HS-5 (cell line): Measurements from ENCODE around the gene HNRNPM.
"Not testable (repeated sequence)": the region's sequence is repeated elsewhere in the genome, so short reads cannot be mapped to it uniquely, and the experiment has no call there.

Experiments used
- DNase-seq: peaks from one replicate; pipeline ENCODE4 v3.0.0-alpha.2; 2012; ENCODE audit warnings: low read depth

Gene HNRNPM

DNA sequence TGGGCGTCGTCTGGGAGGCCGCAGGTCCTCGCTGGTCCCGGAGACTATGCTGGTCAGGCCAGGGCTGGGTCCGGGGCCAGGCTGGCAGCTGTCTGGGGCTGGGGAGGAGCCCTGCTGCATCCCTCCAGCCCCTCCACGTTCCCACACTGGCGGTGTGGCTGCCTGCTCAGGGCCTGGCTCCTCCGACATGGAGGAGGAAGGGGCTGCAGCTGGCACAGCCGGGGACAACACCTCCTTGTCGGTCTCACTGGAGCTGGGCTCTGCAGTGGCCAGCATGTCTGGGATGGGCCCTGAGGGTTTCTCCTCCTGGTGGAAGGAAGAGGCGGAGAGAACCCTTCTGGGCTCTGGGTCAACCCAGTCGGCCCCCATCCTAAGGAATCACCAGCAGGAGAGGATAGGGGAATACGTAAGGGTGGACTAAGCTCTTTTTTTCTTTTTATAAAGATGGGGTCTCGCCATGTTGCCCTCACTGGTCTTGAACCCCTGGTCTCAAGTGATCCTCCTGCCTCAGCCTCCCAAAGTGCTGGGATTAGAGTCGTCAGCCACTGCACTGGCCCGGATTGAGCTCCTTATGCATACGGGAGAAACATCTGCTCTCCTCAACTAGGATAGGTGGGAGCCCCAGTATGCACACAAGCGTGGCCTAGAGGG, 68.4 kb downstream of the HNRNPM start:
- no peak for DNase-seq

DNA sequence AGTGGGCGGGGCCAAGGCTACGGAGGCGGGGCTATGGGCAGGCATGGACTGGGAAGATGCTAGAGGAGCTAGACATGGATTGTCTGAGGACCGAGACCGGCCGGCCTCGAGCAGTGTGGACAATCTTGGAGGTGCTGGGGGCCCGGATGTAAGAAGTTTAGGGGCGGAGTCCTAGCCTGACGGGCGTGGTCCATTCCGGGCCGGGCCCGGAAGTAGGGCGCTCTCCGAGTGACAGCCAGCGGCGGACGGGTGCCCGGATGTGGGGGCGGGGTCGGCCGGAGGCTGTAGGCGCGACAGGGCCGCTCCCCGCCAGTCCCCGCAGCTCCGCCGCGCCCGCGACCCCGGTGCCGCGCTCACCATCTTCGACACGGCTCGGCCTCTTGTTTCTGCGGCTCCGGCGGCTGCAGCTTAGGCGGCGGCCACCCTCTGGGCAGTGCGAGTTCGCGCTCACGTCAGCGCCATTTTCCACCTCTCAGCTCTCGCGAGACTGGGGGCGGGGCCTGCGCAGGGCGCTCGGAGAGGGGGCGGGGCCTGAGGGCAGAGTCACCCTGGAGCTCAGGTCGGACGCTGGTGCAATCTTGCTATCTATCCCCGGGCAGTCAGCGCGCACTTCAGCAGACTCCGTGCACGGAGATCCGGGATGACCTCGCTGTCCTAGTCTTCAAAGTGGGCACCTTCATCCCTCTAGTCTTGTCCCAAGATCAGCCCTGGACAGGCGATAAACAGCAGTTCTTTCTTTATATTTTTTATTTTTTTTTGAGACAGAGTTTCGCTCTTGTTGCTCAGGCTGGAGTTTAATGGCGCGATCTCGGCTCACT, 69.1 kb downstream of the HNRNPM start, which contains the start of gene ZNF414:
Gene ZNF414 (minus strand): TSS at position 481 of the 818 bp plus-strand sequence. CDS start 121 bp downstream, at position 360.
- peak; percentile 91 for DNase-seq

DNA sequence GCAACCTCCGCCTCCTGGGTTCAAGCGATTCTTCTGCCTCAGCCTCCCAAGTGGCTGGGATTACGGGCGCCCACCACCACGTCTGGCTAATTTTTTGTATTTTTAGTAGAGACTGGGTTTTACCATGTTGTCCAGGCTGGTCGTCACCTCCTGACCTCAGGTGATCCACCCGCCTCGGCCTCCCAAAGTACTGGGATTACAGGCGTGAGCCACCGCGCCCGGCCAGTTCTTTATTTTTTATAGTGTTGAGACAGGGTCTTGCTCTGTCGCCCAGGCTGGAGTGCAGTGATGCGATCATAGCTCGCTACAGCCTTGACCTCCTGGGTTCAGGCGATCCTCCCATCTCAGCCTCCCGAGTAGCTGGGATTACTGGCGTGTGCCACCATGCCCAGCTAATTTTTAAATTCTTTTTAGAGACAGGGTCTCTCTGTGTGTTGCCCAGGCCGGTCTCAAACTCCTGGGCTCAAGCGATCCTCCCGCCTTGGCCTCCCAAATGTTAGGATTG, 69.8 kb downstream of the HNRNPM start:
- DNase-seq: not testable (repeated sequence)

DNA sequence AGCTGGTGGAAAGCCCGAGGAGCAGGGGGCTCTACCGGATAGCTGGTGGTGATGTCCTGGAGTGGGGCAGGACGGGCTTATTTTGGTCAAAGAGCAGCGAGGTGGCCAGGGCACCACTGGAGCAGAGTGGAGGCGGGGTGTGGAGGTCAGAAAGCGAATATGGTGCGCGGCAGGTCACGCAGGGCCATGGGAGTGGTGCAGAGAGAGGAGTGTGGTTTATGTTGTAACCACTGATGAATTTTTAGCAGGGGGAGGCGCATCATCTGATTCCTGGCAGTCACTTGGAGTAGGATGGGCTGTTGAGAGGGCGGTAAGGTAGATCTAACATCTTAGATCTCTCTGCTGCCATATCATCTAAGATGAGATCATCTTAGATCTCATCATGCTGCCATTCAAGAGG, 70.5 kb downstream of the HNRNPM start:
- DNase-seq: no peak

DNA sequence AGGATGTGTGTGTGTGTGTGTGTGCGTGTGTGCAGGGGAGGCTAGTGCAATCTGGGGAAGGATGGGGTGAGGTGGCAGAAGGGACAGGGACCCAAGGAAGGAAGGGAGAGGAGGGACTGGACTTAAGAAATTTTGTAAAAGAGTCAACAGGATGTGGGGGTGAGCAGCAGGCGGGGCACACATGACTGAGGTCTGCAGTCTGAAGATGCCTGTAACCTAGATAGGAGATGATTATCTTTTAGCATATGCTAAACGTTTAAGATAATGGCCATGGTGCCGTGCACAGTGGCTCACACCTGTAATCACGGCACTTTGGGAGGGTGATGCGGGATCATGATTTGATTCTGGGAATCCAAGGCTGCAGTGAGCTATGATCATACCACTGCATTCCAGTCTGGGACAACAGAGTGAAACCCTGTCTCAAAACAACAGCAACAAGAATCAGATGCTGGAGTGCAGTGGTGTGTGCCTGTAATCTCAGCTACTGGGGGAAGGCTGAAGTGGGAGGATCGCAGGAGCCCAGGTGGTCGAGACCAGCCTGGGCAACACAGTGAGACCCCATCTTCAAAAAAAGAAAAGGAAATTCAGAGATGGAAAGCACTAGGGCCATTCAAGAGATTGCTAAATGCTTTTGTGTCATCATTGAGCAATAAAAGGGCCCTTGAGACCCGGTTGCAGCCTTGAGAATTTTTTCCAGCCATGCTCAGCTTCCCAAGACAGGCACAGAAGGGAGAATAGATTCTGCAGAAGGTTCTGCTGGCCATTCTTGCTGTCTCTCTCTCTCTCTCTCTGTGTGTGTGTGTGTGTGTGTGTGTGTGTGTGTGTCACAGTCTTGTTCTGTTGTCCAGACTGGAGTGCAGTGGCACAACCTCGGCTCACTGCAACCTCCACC, 73.0 kb downstream of the HNRNPM start:
- no peak for DNase-seq

DNA sequence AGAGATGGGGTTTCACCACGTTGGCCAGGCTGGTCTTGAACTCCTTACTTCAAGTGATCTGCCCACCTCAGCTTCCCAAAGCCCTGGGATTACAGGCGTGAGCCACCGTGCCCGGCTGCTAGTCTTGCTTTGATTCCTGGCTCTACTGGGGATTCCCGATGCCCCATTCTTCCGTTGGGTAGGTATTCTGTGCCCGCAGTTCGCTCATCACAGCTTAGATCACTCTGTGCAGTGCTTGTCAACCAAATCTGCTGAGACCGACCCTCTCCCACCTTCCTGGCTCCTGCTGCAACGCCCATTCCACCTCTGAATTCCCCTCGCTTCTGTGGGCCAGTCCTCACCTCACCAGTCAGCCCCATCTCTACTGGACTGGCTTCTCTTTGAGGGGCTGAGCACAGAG, 73.8 kb downstream of the HNRNPM start:
- no peak for DNase-seq

DNA sequence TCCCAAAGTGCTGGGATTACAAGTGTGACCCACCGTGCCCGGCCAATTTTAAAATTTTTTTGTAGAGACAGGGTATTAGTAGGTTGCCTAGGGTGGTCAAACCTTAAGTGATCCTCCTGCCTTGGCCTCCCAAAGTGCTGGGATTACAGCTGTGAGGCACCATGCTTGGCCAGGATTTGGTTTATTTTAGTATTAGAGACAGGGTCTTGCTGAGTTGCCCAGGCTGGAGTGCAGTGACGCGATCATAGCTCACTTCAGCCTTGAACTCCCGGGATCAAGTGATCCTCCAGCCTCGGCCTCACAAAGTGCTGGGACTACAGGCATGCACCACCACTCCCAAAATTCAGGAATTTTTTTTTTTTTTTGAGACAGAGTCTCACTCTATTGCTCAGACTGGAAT, 74.6 kb downstream of the HNRNPM start:
- DNase-seq: no peak

DNA sequence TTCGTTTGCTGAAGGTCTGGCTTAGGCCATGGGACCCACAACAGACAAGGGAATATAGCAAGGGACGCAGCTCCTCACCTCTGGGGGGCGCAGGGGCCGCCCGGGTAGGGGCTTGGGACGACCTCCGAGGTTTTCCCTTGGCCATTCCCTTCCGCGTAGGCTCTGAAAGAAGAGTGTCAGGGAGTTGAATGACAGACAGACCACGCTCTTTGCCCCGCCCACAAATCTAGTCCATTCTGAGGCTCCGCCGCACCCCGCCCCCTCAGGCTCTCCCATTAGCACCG, 80.6 kb downstream of the HNRNPM start:
- DNase-seq: no peak

DNA sequence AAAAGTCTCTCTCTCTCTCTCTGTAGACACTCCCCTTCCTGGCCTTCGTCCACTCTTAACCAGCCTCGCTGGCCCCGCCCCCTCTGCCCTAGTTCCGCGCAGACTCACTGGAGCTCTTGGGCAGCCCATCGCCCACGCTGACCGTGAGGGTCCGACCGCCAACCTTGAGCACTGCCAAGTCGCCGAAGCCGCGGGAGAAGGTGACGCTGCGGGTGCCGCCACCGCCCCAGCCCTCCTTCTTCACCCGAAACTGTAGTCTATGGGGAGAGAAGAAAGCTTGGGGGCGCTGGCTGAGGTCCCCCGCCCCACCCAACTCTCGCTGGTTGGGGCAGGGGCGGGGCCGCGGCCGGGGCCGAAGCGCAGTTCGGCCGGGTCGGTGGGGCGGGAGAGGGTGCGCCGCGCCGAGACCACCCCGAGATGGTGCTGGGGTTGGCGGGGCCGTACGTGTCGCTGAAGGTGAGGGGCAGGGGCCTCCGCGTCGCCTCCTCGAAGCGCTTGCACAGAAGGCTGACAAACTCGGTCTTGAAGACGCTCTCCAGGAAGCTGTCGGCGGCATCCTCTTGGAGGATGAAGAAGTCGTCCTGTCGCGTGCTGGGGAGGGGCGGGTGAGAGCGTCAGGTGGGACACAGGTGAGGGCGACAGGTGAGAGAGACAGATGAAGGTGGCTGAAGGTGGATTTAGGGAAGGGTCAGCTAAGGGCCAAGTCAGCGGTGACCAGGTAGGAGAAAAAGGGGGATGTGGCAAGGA, 81.7 kb downstream of the HNRNPM start:
- peak; percentile 63 for DNase-seq

DNA sequence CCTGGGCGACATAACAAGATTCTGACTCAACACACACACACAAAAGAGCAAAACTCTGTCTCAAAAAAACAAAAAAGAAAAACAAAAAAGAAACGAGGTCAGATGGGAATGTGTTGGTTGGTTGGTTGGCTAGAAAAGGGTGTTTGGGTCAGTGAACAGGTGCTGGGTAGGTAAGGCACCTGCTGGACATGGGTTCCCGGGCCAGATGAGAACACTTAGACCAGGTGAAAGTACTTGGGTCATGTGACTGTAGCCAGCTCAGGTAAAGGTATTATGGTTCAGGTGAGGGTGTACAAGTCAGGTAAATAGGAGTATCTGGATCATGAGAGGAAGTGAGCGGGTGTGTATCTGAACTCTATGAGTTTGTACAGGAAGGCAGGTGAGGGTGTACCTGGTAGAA, 83.7 kb downstream of the HNRNPM start:
- no peak for DNase-seq

DNA sequence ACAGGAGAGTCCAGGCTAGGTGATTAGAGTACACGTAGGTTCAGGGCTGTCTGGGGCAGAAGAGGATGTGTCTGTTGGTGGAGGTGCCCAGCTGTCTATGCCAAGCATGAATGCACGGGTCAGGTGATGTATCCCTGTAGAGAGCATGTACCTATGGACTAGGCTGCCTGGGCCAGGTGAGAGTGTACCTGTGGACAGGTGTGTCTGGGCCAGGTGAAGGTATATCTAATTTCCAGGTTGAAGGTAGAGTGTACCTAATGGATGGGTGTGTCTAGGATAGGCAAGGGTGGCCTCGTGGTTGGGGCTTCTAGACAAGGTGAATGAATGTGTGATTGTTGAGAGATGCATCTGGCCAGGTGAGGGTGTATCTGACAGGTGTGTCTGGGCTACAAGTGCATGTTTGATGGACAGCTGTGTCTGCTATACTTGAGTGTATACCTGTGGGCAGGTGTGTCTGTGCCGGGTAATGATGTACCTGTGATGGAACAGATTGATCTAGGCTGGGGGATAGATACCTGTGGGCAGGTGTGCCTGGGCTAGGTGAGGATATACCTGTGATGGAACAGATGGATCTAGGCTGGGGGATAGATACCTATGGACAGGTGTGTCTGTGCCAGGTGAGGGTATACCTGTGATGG, 84.7 kb downstream of the HNRNPM start:
- no peak for DNase-seq

DNA sequence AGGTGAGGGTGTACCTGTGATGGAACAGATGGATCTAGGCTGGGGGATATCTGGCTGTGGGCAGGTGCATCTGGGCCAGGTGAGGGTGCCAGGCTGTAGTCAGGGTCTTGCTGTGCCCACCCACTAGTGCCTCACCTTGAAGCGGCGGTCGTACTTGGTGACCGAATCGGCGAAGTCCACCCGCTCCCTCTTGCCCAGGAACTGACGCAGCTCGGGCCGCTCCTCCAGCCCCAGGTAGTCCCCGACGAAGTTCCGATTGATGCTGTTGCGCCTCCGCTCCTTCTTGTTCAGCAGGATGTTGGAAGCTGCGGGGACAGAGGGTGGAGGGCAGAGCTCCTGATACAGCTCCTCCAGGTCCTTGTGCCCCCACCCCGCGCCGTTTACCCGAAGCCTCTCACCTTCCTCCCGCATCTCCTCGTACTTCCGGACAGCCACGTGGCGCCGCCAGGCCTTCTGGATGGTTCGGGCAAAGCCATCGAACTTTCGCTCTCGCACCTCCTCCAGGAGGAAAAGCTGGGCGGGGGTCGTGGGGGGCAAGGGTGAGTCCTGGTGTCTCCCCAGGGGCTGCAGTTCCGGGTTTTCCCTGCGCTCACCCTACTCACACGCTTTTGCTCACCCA, 85.4 kb downstream of the HNRNPM start:
- DNase-seq: no peak

DNA sequence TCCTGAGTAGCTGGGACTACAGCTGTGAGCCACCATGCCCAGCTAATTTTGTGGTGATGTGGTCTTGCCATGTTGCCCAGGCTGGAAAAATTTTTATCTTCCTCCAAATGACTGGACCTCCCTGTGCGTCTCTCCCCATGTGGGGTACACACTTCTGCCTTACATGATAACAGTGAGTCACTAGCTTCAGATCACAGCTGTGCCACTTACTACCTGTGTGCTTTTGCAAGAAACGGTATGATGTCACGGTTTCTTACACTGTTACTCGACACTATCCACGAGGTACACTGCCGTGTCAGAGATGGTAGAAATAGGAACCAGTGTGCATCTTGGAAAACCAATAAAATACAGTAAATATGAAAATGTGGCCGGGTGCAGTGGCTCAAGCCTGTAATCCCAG, 86.7 kb downstream of the HNRNPM start:
- DNase-seq: no peak

DNA sequence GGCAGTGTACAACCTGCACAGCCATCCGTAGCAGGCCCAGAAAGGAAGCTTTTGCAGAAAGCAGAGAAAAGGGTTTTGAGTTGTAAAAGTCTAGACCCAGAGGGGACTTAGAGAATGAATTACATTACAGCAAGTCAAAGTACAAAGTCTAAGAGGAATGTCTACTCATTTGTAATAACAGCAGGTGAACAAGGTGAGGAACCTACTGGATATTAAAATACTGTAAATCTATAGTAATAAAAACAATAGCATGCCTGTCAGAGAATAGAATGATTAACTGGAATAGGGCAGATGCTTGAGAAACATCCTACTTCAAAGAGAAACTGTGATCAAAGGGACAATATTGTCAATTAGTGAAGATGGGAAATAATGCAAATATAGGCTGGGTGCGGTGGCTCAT, 87.5 kb downstream of the HNRNPM start:
- DNase-seq: no peak

DNA sequence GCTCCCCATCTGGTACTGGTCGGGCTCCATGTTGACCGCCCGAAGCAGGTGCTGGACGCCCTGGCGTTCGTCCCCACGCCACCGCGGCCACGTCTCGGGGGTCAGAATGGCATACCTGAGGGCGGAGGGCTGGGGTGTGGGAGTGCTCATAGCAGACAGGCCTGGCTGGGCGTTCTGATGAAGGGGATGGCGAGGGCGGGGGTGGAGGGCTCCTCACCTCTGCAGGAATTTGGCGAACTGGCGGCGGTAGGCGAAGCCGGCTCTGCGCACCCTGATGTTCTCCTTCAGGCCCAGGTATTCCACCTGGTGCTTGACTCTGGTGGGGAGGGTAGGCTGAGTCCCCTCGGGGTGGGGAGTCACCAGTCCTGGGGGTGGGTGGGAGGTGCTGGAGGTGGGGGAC, 91.5 kb downstream of the HNRNPM start:
- no peak for DNase-seq

DNA sequence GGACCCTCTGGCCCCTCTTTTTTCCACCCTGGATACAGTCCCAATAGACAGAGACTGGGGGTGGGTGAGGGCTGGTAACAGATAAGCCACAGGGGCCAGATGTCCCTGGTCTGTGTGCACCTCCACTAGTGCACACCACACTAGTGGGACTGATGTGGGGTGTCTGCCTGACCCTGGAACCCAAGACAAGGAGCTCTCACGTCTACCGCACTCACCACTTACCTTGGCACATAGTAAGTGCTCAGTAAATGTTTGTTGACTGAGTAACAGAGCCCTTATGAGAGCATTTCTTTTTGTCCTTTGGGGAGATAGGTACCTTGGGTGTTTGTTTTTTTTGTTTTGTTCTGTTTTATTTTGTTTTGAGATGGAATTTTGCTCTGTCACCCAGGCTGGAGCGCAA, 92.3 kb downstream of the HNRNPM start:
- DNase-seq: no peak
